GM18868 (cell line): ENCODE results near the gene GINS1.

Experiments
- ATAC-seq: cut with Tn5 transposase; IDR thresholded peaks from one replicate; pipeline ENCODE4 v1.9.1; 2021; ENCODE audit warnings: mild to moderate bottlenecking, moderate library complexity; ENCODE audit not compliant: unreplicated experiment

Gene GINS1

DNA sequence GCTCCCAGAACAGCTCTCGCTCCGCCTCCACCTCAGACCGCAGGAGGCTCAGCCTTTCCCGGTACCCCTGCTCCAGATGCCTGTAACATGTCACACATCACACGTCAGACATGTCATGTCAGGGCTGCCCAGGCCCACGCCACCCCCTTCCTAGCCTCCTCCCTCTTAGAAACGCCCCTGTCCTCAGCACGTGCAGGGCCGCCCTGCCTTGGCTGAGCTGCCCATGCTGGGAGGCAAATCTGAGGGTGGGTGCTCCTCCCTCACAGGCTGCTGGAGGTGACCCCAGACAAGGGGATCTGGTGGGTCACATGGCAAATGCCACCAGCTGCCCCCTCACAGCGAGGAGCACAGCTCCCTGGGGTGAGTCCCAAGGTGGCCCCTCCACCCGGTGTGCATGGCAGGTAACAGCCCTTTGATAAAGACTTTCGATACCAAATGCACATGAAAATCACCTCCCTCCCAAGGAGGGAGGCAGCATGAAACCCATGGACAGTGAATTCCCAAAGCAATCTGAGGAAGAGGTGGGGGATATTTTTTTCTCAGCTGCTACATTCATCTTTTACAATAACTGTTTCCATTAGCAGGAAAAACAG, 84.1 kb downstream of the GINS1 start:
- ATAC-seq: no peak

DNA sequence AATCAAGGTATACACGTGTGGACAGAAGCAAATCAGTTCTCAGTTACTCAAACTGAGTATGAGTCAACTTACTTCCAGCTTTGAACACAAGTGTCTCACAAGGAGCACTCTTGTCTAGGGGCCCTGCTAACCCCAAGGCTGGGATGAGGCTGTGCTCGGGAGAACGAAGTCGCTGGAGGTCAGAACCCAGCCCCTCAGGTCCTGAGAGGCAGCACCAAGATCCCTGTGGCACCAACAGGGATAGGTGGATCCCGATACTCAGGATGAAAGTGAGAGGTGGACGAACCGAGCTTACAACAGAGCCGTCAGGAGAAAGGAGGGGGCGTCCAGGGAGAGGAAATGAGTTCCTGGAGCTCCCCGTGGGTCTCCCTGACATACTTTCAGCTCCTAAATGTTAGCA, 85.7 kb downstream of the GINS1 start:
- no peak for ATAC-seq

DNA sequence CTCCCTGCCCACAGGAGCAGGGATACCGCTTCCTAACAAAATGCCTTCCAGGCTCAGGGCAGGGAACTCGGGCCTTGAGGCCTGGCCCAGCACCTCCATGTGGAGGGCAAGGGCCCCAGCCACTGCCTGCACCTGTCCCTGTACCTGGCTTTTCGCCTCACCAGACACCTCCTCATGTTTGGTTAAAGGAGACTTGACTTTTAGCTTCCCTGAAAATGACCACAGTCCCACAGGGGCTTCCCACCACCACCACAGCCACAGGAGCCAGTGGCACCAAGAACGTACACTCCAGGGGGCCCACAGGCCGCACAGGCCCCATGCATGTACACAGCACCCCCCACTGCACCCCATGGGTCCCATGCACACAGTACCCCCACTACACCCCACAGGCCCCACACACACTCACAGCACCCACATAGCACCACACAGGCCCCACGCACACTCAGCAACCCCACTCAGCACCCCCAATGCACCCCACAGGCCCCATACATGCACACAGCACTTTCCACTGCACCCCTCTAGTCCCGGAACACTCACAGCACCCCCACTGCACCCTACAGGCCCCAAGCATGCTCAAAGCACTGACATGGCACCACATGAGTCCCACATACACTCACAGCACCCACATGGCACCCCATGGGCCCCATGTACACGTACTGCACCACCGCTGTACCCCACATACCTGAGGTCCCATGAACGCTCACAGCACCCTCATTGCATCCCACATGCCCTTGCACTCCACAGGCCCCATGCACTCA, 86.5 kb downstream of the GINS1 start:
- no peak for ATAC-seq

DNA sequence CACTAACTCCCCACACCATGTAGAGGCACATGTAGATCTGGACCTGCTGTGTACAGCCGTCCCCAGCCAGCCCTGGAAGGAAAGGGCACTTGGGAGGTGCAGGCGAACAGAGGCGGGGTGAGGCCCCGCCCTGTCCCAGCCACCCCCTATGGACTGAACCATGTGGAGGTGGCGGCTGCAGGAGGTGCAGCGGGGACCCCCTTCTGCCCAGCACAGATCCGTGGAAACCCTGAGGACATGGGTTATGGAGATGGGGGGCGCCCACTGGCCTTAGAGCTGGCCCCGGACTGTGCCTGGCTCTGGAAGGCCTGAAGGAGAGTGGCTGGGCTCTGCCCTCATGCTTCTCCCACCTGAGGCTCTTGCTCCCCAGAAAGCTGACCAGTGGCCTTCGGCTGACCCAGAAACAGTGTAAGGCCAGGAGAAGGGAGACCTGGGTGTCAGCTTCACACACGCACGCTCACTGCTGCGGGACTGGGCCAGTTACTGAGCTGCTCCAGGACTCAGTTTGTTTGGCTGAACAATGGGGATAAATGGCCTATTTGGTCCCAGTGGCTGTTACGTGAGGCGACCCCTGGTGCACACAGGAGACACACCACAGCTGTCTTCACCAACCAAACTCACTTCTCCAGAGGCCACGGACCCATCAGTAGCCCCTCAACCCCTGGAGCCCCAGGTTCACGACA, 87.2 kb downstream of the GINS1 start:
- ATAC-seq: no peak

DNA sequence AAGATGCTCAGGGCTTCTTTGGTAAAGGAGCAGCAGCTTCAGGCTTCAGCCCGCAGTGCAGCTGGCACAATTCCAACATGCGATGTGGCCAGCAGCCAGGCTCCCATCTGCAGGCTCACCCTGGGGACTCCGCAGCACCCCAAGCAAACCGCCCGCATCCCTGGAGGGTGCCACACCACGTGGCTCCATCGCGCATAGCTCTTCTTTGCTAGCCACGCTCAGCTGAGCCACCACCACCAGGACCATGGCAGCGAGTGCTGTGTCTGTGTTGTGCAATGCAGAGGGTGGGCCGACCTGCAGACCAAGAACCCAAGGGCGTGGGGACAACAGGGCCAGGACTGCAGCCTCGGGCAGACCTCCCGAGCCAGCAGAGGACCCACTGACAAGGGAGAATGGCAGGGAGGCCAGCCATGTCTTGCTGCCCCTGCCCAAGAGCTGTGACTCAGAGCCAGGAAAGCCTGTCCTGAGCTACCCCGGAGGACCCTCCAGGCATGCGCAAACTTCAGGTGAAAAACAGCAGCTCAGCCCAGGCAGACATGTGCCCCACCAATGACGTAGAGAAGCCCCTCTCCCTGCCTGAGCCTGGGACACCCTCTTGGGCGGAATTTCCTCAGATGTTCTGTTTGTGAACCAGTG, 87.8 kb downstream of the GINS1 start:
- no peak for ATAC-seq

DNA sequence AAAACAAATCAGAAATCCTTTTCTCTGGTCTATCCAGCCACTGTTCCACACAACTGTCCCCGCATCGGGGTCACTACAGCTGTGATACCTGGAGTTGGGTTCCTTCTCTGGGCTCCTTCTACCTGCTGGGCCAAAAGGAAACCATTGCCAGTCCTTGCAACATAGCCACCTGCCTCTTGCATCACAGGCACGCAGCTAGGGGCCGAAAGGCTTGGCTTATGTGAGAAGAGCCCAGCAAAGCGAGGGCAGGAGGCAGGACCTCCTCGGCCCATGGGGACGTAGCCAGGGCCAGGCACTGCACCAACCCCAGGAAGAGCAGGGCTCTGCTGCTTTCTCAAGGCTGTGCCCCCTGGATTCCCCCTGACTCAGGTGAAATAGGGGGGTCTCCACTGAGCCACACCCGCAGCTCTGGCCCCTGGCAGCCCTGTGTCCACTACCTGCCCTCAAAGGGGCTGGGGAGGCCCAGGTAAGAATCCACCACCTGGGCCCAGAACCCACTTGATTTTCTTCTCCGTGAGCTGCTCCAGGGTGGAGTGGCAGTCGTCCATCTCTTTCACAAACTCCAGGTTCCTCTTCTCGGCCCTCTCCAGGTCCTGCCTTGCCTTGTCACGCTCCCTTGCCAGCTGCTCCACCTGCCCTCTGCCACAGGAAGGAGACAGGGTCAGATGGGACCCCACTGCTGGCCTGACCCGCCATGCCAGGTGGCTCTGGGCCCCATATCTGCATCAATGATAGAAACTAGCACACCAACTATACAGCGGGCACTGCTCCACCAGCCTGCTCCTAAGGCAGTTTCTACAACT, 88.9 kb downstream of the GINS1 start:
- ATAC-seq: no peak

DNA sequence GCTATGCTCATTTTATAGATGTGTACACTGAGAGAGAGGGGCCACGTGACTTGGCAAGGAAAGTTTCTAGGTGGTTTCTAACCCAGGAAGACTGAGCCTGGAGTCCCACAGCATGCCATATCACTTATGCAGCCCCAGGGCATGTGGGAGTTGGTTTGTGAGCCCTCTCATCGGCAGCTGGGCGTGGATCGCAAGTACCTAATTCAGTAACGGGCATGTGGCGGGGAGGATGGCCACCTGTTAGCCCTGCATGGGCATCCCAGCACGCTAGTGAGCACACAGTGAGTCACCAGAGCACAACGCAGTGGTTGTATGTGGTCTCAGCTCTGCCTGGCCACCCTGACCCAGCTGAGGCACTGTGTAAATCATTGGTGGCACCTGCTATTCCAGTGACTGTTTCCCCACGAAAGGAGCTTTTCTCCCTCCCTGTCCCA, 89.5 kb downstream of the GINS1 start:
- no peak for ATAC-seq

DNA sequence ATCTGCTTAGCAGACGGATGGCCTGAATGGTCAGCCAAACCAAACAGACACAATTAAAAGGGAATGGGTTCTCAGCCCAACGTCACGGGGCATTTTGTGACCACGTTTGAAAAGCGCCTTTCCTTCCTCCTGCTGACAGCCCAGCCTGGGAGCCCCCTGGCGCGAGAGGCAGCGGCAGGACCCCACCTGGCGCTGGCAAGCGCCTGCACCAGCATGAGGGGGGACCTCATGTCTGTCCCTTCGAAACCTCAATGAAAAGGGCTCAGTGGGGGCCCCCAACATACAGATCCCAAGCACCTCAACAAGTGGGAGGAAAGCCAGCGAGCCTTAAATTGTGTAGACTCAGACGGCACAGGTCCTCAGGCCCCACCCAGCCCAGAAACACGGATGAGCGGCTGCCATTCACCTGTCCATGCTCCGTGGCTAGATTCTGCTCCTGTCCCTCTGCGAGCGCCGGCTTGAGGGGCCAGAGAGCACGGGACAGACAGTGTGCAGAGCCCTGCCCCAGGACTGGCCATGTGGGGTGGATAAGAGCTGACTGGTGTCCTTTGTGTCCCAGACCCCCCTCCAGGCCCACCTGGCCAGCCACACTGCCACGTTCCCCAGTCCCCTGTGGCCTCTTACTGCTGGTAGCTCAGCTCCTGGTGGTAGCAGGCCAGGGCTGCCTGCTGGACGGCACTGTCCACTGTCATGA, 90.3 kb downstream of the GINS1 start:
- ATAC-seq: no peak
